ENCODE data around the gene LFNG. TPM values are rescaled to one million over a fixed set of nuclear protein-coding genes. Genes with fewer than 3 reads are reported as not detected.

LFNG gene
- total and polyA plus RNA-seq, 2 of the 13 experiments (the other 11 are each of a cell fraction or from before 2014, with no cell fraction given), result 0.44 to 1.5 TPM

GRCh38 chr7:2510909-2511768, 8.4 kb upstream of the LFNG start:
- Histone ChIP-seq H3K9ac (ENCODE audit: insufficient read depth, low read depth, low read length) (no peak overlapping the region), H4K20me1 (ENCODE audit: insufficient read depth, low read length) (no peaks in the 10 kb centered on the region), H3K4me3 (replicated peaks in 1 of 3; ENCODE audit: insufficient read depth in 1 of 3, low read depth in 2 of 3, low read length in 3 of 3) (peak overlapping the region; percentile 19 to 71 (median 46); a peak in 5 of 6 replicates), H3K4me1 (ENCODE audit: insufficient read depth, low read length) (peaks cover 73% of the 10 kb centered on the region), H3K9me3 (ENCODE audit: low read length) (no peaks in the 10 kb centered on the region), H2AFZ (ENCODE audit: low read length) (no peak overlapping the region), H3K36me3 (replicated peaks in 1 of 2; ENCODE audit: control insufficient read depth in 1 of 2, insufficient read depth in 2 of 2, low read length in 2 of 2) (no peaks in the 10 kb centered on the region), H3K4me2 (ENCODE audit: low read depth, low read length) (peak overlapping the region; percentile 83), H3K27ac (ENCODE audit: extremely low read length, insufficient read depth, low read length) (no peak overlapping the region), H3K27me3 (ENCODE audit: control insufficient read depth in 1 of 2, insufficient read depth in 2 of 2, low read length in 2 of 2) (peaks cover 9 to 82% of the 10 kb centered on the region in 2 experiments; a peak in 4 of 5 replicates), H3K79me2 (ENCODE audit: insufficient read depth, low read length) (no peaks in the 10 kb centered on the region)
- ATAC-seq (peak; percentile 59), DNase-seq (ENCODE audit: low spot score) (peak; percentile 56), FAIRE-seq (peak; percentile 28)
- WGBS (ENCODE audit: low lambda C conversion rate), result no CpG with 5 or more reads among the region's 27 CpGs
- in situ Hi-C loops (cut with HindIII; ENCODE audit: extremely low pct_ligation_motif_present, low pct_unique_long_range_greater_than_20kb), result no loop called here
- intact Hi-C loops (cut with micrococcal nuclease; ENCODE audit: unreplicated experiment), result no loop called here
- ChIA-PET CTCF (ENCODE audit: low intra/inter-chr PET ratio, low total read pairs) (no interaction called here), POLR2A (interaction anchor here (0.6 to 1.1 kb wide), 2 partner anchors 16 to 955 kb away, joined by 3 read pairs; partner anchors contain the start of gene TMEM184A)
- BruUV-seq (replicated peaks), result no TSS peak
- TF ChIP-seq ZNF260 (CRISPR knock-in tag; IDR thresholded peaks at IDR 0.05; ENCODE audit: borderline replicate concordance, low read depth) (no peak), HOXA5 (CRISPR knock-in tag; IDR thresholded peaks at IDR 0.05) (no peak), CSRNP1 (CRISPR knock-in tag; IDR thresholded peaks at IDR 0.05) (0 out of 2 replicates have a peak, but pooled peaks have one; percentile 43), ZBTB38 (CRISPR knock-in tag; IDR thresholded peaks at IDR 0.05) (no peak), YEATS2 (CRISPR knock-in tag; IDR thresholded peaks at IDR 0.05; ENCODE audit: borderline replicate concordance) (no peak), ZNF333 (CRISPR knock-in tag; IDR thresholded peaks at IDR 0.05; ENCODE audit: borderline replicate concordance) (no peak), TAF15 (IDR thresholded peaks at IDR 0.05; ENCODE audit: low read depth, low read length, poor library complexity, severe bottlenecking) (no peak), RXRB (CRISPR knock-in tag; IDR thresholded peaks at IDR 0.05; ENCODE audit: borderline replicate concordance) (peak; percentile 89), SRSF1 (optimal IDR thresholded peaks at IDR 0.05; ENCODE audit: low read depth, low read length) (no peak), TCF7L2 (IDR thresholded peaks at IDR 0.05; ENCODE audit: low read depth, low read length) (no peak), SETDB1 (CRISPR knock-in tag; IDR thresholded peaks at IDR 0.05; ENCODE audit: borderline replicate concordance) (peak; percentile 70; the same call in 1 of the 2 replicates), SOX6 (IDR thresholded peaks at IDR 0.05) (no peak), SOX6 (CRISPR knock-in tag; IDR thresholded peaks at IDR 0.05) (peak; percentile 63), ZMAT3 (CRISPR knock-in tag; conservative IDR thresholded peaks at IDR 0.05) (peak; percentile 44; the same call in 1 of the 2 replicates), HOXD1 (CRISPR knock-in tag; IDR thresholded peaks at IDR 0.05) (peak; percentile 81; the same call in 1 of the 2 replicates), REPIN1 (CRISPR knock-in tag; IDR thresholded peaks at IDR 0.05; ENCODE audit: borderline replicate concordance, low read depth) (no peak), KDM3A (CRISPR knock-in tag; IDR thresholded peaks at IDR 0.05; ENCODE audit: low read depth) (no peak), ZNF24 (IDR thresholded peaks at IDR 0.05) (no peak), MEIS2 (CRISPR knock-in tag; IDR thresholded peaks at IDR 0.05) (peak; percentile 26; the same call in 1 of the 2 replicates), IRF2 (CRISPR knock-in tag; IDR thresholded peaks at IDR 0.05) (no peak), GABPA (IDR thresholded peaks at IDR 0.05; ENCODE audit: low read depth, low read length) (no peak), GABPA (CRISPR knock-in tag; IDR thresholded peaks at IDR 0.05; ENCODE audit: low read depth) (peak; percentile 59), ZNF792 (CRISPR knock-in tag; IDR thresholded peaks at IDR 0.05) (no peak), ZFY (CRISPR knock-in tag; IDR thresholded peaks at IDR 0.05) (peak; percentile 35; the same call in 1 of the 2 replicates), ZNF816 (CRISPR knock-in tag; IDR thresholded peaks at IDR 0.05; ENCODE audit: borderline replicate concordance) (no peak), FOXO1 (CRISPR knock-in tag; IDR thresholded peaks at IDR 0.05) (peak; percentile 90)

Data from HepG2 (cell line).